Measurements from ENCODE around the gene FAS. TPM values are rescaled to one million over a fixed set of nuclear protein-coding genes. Genes with fewer than 3 reads are reported as not detected.

FAS gene
- total RNA-seq, 1 experiment from 2014 or later: 9.3 TPM

- TF ChIP-seq ELF1 (IDR thresholded peaks at IDR 0.05; ENCODE audit: borderline replicate concordance, low read depth) (no peak), TCF7L2 (IDR thresholded peaks at IDR 0.05; ENCODE audit: borderline replicate concordance, extremely low read depth, insufficient read depth, insufficient read length) (no peak), ZBTB33 (IDR thresholded peaks at IDR 0.05; ENCODE audit: extremely low read depth, insufficient replicate concordance, low read length) (no peak), SP1 (IDR thresholded peaks at IDR 0.05; ENCODE audit: low read depth) (no peak)
- TF ChIP-seq, protein P1, sequence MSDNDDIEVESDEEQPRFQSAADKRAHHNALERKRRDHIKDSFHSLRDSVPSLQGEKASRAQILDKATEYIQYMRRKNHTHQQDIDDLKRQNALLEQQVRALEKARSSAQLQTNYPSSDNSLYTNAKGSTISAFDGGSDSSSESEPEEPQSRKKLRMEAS (IDR thresholded peaks at IDR 0.05): no peak
Measured at GRCh38 chr10:89003344-89003743, 12.7 kb downstream of the FAS start (continued).

DNA sequence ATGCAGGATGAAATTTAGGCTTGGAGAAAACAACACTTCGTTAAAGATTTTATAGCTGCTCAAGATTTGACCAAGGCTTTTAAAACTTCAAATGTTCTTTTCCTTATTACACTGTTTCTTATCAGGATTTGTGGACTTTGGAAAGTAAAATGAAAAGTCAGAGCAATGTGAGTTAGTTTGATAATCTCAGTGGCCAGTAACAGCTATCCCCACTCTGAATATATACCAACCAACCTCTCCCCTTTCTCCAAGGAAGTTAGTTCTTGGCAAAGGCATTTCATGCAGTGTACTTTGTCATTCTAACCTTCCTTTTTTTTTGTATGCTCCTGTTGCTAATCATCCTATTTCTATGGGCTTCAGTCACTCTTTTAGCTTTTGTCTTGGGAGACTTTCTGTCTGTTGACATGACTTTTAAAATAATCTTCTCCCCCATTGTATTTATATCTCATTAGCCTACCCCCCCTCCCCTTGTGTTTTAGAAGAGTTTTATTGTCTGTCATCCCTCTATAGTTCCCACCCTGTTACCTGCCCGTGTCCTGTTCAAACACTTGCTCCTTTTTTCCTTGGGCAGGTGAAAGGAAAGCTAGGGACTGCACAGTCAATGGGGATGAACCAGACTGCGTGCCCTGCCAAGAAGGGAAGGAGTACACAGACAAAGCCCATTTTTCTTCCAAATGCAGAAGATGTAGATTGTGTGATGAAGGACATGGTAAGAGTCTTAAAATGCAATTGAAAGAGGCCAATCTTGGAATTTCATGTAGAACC, 16.7 kb downstream of the FAS start:
- H3K27me3 ChIP-seq (ENCODE audit: insufficient read depth, low read length): no peaks in the 10 kb centered on the region
- TF ChIP-seq EZH2 (IDR thresholded peaks at IDR 0.05): no peak
- TF ChIP-seq, protein P2, sequence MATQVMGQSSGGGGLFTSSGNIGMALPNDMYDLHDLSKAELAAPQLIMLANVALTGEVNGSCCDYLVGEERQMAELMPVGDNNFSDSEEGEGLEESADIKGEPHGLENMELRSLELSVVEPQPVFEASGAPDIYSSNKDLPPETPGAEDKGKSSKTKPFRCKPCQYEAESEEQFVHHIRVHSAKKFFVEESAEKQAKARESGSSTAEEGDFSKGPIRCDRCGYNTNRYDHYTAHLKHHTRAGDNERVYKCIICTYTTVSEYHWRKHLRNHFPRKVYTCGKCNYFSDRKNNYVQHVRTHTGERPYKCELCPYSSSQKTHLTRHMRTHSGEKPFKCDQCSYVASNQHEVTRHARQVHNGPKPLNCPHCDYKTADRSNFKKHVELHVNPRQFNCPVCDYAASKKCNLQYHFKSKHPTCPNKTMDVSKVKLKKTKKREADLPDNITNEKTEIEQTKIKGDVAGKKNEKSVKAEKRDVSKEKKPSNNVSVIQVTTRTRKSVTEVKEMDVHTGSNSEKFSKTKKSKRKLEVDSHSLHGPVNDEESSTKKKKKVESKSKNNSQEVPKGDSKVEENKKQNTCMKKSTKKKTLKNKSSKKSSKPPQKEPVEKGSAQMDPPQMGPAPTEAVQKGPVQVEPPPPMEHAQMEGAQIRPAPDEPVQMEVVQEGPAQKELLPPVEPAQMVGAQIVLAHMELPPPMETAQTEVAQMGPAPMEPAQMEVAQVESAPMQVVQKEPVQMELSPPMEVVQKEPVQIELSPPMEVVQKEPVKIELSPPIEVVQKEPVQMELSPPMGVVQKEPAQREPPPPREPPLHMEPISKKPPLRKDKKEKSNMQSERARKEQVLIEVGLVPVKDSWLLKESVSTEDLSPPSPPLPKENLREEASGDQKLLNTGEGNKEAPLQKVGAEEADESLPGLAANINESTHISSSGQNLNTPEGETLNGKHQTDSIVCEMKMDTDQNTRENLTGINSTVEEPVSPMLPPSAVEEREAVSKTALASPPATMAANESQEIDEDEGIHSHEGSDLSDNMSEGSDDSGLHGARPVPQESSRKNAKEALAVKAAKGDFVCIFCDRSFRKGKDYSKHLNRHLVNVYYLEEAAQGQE (IDR thresholded peaks at IDR 0.05; ENCODE audit: low read depth): no peak
- TF ChIP-seq EGR1 (IDR thresholded peaks at IDR 0.05; ENCODE audit: low read depth): no peak
- no peak for TF ChIP-seq RAD21 (IDR thresholded peaks at IDR 0.05; ENCODE audit: low read depth)
- TF ChIP-seq POLR2A (IDR thresholded peaks at IDR 0.05; ENCODE audit: borderline replicate concordance, extremely low read depth, insufficient read depth, insufficient read length): no peak
- TF ChIP-seq, protein P1 (IDR thresholded peaks at IDR 0.05): no peak
- no peak for TF ChIP-seq CTCF (IDR thresholded peaks at IDR 0.05 in 2 of 3, conservative IDR thresholded peaks at IDR 0.05 in 1 of 3; ENCODE audit: borderline replicate concordance in 1 of 3, insufficient read depth in 1 of 3, low read depth in 2 of 3, low read length in 2 of 3)
- no peaks in the 10 kb centered on the region for H3K9me2 ChIP-seq (ENCODE audit: insufficient read depth)
- H3K36me3 ChIP-seq (ENCODE audit: control insufficient read depth in 1 of 2, insufficient read depth in 2 of 2, low read length in 2 of 2): no peaks in the 10 kb centered on the region
- H3K9ac ChIP-seq (ENCODE audit: low read length): no peak overlapping the region
- H3K9me3 ChIP-seq (ENCODE audit: control insufficient read depth in 1 of 2, insufficient read depth in 1 of 2, low read depth in 1 of 2, low read length in 2 of 2): no peaks in the 10 kb centered on the region
- no peak overlapping the region for H3K27ac ChIP-seq (ENCODE audit: low read depth, low read length)
- RAD21 ChIA-PET (ENCODE audit: low non-redundant PET in 1 of 2, low total read pairs in 2 of 2, uncharacterized antibody in 2 of 2, unreplicated experiment in 2 of 2): no interaction called here
- DNase-seq (ENCODE audit: low read depth, low spot score) (no peak), ATAC-seq (no peak)
- CTCF ChIA-PET: no interaction called here
- POLR2A ChIA-PET: no interaction called here
- no peaks in the 10 kb centered on the region for H3K4me1 ChIP-seq (ENCODE audit: control insufficient read depth in 1 of 2, insufficient read depth in 2 of 2, low read length in 2 of 2)
- H3K79me2 ChIP-seq (ENCODE audit: insufficient read depth, low read length): no peaks in the 10 kb centered on the region
- no peak overlapping the region for H3K4me2 ChIP-seq (ENCODE audit: low read length)
- H3K4me3 ChIP-seq (replicated peaks in 1 of 2; ENCODE audit: low read depth in 1 of 2, low read length in 2 of 2): no peak overlapping the region
- intact Hi-C loops (cut with micrococcal nuclease): no loop called here
- no peaks in the 10 kb centered on the region for H4K20me1 ChIP-seq (ENCODE audit: insufficient read depth)
- H2AFZ ChIP-seq (ENCODE audit: low read depth, low read length, poor library complexity, severe bottlenecking): no peak overlapping the region
- BruUV-seq (replicated peaks): no TSS peak

All from HCT116 (cell line).